ENCODE results near the gene SLC6A1.

Gene SLC6A1

GRCh38 chr3:11084677-11085076 is 92.1 kb downstream of the SLC6A1 start:
- H3K4me3 ChIP-seq (ENCODE audit: severe bottlenecking): no peak overlapping the region
- no peak overlapping the region for H3K27ac ChIP-seq (ENCODE audit: poor library complexity, severe bottlenecking)
- H3K9me3 ChIP-seq (ENCODE audit: severe bottlenecking): no peaks in the 10 kb centered on the region
- TF ChIP-seq, protein P1, sequence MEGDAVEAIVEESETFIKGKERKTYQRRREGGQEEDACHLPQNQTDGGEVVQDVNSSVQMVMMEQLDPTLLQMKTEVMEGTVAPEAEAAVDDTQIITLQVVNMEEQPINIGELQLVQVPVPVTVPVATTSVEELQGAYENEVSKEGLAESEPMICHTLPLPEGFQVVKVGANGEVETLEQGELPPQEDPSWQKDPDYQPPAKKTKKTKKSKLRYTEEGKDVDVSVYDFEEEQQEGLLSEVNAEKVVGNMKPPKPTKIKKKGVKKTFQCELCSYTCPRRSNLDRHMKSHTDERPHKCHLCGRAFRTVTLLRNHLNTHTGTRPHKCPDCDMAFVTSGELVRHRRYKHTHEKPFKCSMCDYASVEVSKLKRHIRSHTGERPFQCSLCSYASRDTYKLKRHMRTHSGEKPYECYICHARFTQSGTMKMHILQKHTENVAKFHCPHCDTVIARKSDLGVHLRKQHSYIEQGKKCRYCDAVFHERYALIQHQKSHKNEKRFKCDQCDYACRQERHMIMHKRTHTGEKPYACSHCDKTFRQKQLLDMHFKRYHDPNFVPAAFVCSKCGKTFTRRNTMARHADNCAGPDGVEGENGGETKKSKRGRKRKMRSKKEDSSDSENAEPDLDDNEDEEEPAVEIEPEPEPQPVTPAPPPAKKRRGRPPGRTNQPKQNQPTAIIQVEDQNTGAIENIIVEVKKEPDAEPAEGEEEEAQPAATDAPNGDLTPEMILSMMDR (IDR thresholded peaks at IDR 0.05; ENCODE audit: poor library complexity, severe bottlenecking): no peak
- H3K4me1 ChIP-seq (ENCODE audit: insufficient read depth, poor library complexity, severe bottlenecking): no peaks in the 10 kb centered on the region
- ATAC-seq (ENCODE audit: low read depth): no peak
- no peaks in the 10 kb centered on the region for H3K27me3 ChIP-seq (ENCODE audit: insufficient read depth, poor library complexity, severe bottlenecking)
- no peak for DNase-seq (ENCODE audit: low spot score)
- H3K36me3 ChIP-seq (ENCODE audit: low read depth): no peaks in the 10 kb centered on the region

DNA sequence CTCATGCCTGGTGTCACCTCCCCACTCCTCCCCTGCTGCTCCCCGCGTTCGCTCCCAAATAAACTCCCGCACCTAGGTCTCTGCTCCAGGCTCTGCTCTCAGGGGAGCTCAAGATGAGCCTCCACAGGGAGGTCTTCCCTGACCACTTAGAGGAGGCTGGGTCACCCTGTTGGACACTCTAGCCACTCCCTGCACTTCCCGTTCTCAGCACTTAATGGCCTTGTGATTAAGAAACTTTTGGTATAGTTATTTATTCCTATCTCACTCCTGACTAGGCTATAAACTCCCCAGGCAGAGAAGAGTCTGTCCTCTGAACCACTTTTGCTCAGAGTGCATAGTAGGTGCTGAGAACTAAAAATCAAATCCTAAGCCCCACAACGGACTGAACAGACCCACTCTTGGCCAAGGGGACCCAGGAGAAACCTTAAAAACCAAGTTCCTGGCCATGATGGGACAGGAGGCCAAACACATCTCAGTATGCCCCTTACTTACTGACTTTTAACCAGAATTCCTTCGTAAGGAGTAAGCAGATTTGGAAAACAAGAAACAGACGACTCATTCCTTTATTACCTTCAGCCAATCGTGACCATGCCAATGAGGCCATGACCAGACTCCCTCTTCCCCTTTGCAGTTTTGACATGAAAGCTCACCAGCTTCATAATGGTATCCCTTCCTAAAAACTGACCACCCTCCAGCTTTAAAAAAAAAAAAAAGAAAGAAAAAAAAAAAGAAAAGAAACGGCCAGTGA is 92.7 kb downstream of the SLC6A1 start:
- H3K4me1 ChIP-seq (ENCODE audit: insufficient read depth, poor library complexity, severe bottlenecking): no peaks in the 10 kb centered on the region
- TF ChIP-seq, protein P1 (IDR thresholded peaks at IDR 0.05; ENCODE audit: poor library complexity, severe bottlenecking): no peak
- no peak for ATAC-seq (ENCODE audit: low read depth)
- H3K4me3 ChIP-seq (ENCODE audit: severe bottlenecking): no peak overlapping the region
- no peak for DNase-seq (ENCODE audit: low spot score)
- H3K27me3 ChIP-seq (ENCODE audit: insufficient read depth, poor library complexity, severe bottlenecking): no peaks in the 10 kb centered on the region
- H3K27ac ChIP-seq (ENCODE audit: poor library complexity, severe bottlenecking): no peak overlapping the region
- no peaks in the 10 kb centered on the region for H3K9me3 ChIP-seq (ENCODE audit: severe bottlenecking)
- no peaks in the 10 kb centered on the region for H3K36me3 ChIP-seq (ENCODE audit: low read depth)

- TF ChIP-seq, protein P1 (IDR thresholded peaks at IDR 0.05; ENCODE audit: poor library complexity, severe bottlenecking): no peak
- ATAC-seq (ENCODE audit: low read depth) (no peak), DNase-seq (ENCODE audit: low spot score) (no peak)
- H3K9me3 ChIP-seq (ENCODE audit: severe bottlenecking): no peaks in the 10 kb centered on the region
- no peak overlapping the region for H3K27ac ChIP-seq (ENCODE audit: poor library complexity, severe bottlenecking)
- H3K4me1 ChIP-seq (ENCODE audit: insufficient read depth, poor library complexity, severe bottlenecking): no peaks in the 10 kb centered on the region
- H3K27me3 ChIP-seq (ENCODE audit: insufficient read depth, poor library complexity, severe bottlenecking): no peaks in the 10 kb centered on the region
- no peaks in the 10 kb centered on the region for H3K36me3 ChIP-seq (ENCODE audit: low read depth)
- no peak overlapping the region for H3K4me3 ChIP-seq (ENCODE audit: severe bottlenecking)
These were observed 94.3 kb downstream of the SLC6A1 start for GRCh38 chr3:11086856-11087255.

DNA sequence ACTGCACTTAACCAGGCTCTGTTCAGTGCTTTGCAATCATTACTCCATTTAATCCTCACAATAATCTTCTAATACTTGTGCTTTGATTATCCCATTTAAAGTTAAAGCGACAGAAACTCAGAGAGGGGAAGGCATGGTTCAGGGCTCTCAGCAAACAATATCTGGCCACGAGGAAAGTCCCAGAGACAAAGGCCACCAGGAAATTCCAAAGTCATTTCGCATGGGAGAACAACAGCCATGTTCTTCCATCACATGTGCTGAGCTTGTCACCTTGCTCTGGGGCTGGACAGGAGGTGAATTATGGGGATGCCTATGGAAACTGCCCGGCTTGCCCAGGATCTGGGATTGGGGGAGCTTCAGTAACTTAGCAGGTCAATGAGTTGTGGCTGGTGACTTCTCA is 95.5 kb downstream of the SLC6A1 start:
- no peaks in the 10 kb centered on the region for H3K27me3 ChIP-seq (ENCODE audit: insufficient read depth, poor library complexity, severe bottlenecking)
- no peak for DNase-seq (ENCODE audit: low spot score)
- H3K4me1 ChIP-seq (ENCODE audit: insufficient read depth, poor library complexity, severe bottlenecking): no peaks in the 10 kb centered on the region
- no peak overlapping the region for H3K27ac ChIP-seq (ENCODE audit: poor library complexity, severe bottlenecking)
- no peaks in the 10 kb centered on the region for H3K9me3 ChIP-seq (ENCODE audit: severe bottlenecking)
- ATAC-seq (ENCODE audit: low read depth): no peak
- TF ChIP-seq, protein P1 (IDR thresholded peaks at IDR 0.05; ENCODE audit: poor library complexity, severe bottlenecking): no peak
- no peak overlapping the region for H3K4me3 ChIP-seq (ENCODE audit: severe bottlenecking)
- H3K36me3 ChIP-seq (ENCODE audit: low read depth): no peaks in the 10 kb centered on the region

DNA sequence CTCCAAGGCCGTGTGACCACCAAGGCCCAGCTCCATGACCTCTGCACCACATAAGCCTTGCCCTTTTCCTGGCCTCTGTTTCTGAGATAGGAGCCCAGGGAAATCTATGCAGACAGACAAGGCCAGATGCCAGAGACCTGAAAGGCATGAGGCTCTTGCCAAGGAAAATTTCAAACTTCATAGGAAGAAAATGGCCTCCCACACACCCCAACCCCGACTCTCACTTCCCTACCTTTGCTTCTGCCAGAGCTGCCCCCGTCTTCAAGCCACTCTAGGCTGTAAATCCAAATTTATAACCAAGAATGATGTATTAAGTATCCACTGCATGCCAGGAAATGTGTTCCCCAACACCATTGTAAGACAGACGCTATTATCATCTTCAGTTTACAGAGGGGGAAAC is 96.3 kb downstream of the SLC6A1 start:
- TF ChIP-seq, protein P1 (IDR thresholded peaks at IDR 0.05; ENCODE audit: poor library complexity, severe bottlenecking): no peak
- Histone ChIP-seq H3K27ac (ENCODE audit: poor library complexity, severe bottlenecking) (no peak overlapping the region), H3K9me3 (ENCODE audit: severe bottlenecking) (no peaks in the 10 kb centered on the region), H3K4me1 (ENCODE audit: insufficient read depth, poor library complexity, severe bottlenecking) (no peaks in the 10 kb centered on the region), H3K4me3 (ENCODE audit: severe bottlenecking) (no peak overlapping the region), H3K27me3 (ENCODE audit: insufficient read depth, poor library complexity, severe bottlenecking) (no peaks in the 10 kb centered on the region), H3K36me3 (ENCODE audit: low read depth) (no peaks in the 10 kb centered on the region)
- no peak for DNase-seq (ENCODE audit: low spot score)
- no peak for ATAC-seq (ENCODE audit: low read depth)

Measured in RWPE2 (cell line).